Endothelial cell of umbilical vein (primary cell): ENCODE data around the gene SQSTM1. TPM values are rescaled to one million over a fixed set of nuclear protein-coding genes. Genes with fewer than 3 reads are reported as not detected.

Experiments used
- BruUV-seq: library from RNA; stranded (reverse); fragments of 400-500 nt; replicated peaks from 2 replicates; lab custom pipeline; 2021; lab: Mats Ljungman, UMichigan
- CTCF ChIA-PET: fragments of 300-600, 350-600 bp; sonication (Branson Sonifier 250); formaldehyde crosslinking; loops from one replicate; lab custom pipeline; 2021; ENCODE audit warnings: antibody characterized with exemption, inconsistent platforms; lab: Charles Lee
- POLR2A ChIA-PET: fragments of 300-600, 350-600 bp; sonication (Branson Sonifier 250); formaldehyde crosslinking; loops from one replicate; lab custom pipeline; 2021; ENCODE audit warnings: antibody characterized with exemption, inconsistent platforms; lab: Charles Lee
- DNase-seq: peaks from one replicate; pipeline ENCODE4 v3.0.0-alpha.2; 2011; ENCODE audit warnings: low read depth, low spot score
- FAIRE-seq: peaks from 2 replicates; lab custom pipeline; 2011; peaks lifted over from hg19 to GRCh38; lab: Jason Lieb, UNC
- H2AFZ ChIP-seq: 2 replicates; pipeline ENCODE4 v1.6.0; 2012; ENCODE audit warnings: low read depth, low read length, control low read depth, inconsistent platforms
- H3K27ac ChIP-seq: 2 replicates; pipeline ENCODE4 v1.5.1; 2011; ENCODE audit warnings: low read depth, mild to moderate bottlenecking, control low read depth, low read length, moderate library complexity; ENCODE audit not compliant: insufficient read depth
- H3K27me3 ChIP-seq, 2 experiments: 2 replicates each; pipeline versions ENCODE4 v1.6.0 to v1.6.1; 2011; ENCODE audit warnings: low read length in 2 of 2, mixed read lengths in 1 of 2; ENCODE audit not compliant: control insufficient read depth in 2 of 2, insufficient read depth in 2 of 2
- H3K36me3 ChIP-seq, 2 experiments: 2 replicates in 1 of 2; 3 replicates in 1 of 2; pipeline ENCODE4 v1.5.1; 2011; ENCODE audit warnings: low read length in 2 of 2, mild to moderate bottlenecking in 1 of 2, moderate library complexity in 1 of 2; ENCODE audit not compliant: control insufficient read depth in 2 of 2, insufficient read depth in 2 of 2; ENCODE audit errors: extremely low read depth in 1 of 2
- H3K4me1 ChIP-seq: 3 replicates; pipeline ENCODE4 v1.5.1; 2011; ENCODE audit warnings: mild to moderate bottlenecking, low read length; ENCODE audit not compliant: control insufficient read depth, insufficient read depth; ENCODE audit errors: extremely low read depth
- H3K4me2 ChIP-seq: 2 replicates; pipeline ENCODE4 v1.6.1; 2011; ENCODE audit warnings: low read length, control low read depth, mixed read lengths; ENCODE audit not compliant: insufficient read depth
- H3K4me3 ChIP-seq, 3 experiments: fragments of 200-600 bp in 1 of 3; sonication (generic), shearing (Covaris generic) in 1 of 3; replicated peaks in 1 of 3; 2 replicates each; pipeline ENCODE4 v1.5.1; 2011 to 2016; ENCODE audit warnings: control low read depth in 3 of 3, low read length in 3 of 3, mild to moderate bottlenecking in 2 of 3, inconsistent platforms in 1 of 3, low read depth in 1 of 3, moderate library complexity in 1 of 3; ENCODE audit not compliant: insufficient read depth in 1 of 3
- H3K79me2 ChIP-seq: 2 replicates; pipeline ENCODE4 v1.6.0; 2012; ENCODE audit warnings: low read length, inconsistent platforms; ENCODE audit not compliant: control insufficient read depth, insufficient read depth
- H3K9ac ChIP-seq: replicated peaks from 2 replicates; pipeline ENCODE3; 2011; ENCODE audit warnings: low read length, control low read depth; ENCODE audit not compliant: insufficient read depth; ENCODE audit errors: extremely low read depth
- H3K9me1 ChIP-seq: replicated peaks from 3 replicates; pipeline ENCODE4 v1.6.0; 2011; ENCODE audit warnings: mild to moderate bottlenecking, low read length; ENCODE audit not compliant: control insufficient read depth, insufficient read depth; ENCODE audit errors: extremely low read depth
- H3K9me3 ChIP-seq: replicated peaks from 2 replicates; pipeline ENCODE4 v1.5.1; 2012; ENCODE audit warnings: low read length, inconsistent platforms; ENCODE audit not compliant: control insufficient read depth, insufficient read depth
- H4K20me1 ChIP-seq: replicated peaks from 2 replicates; pipeline ENCODE3; 2011; ENCODE audit warnings: mild to moderate bottlenecking, low read length; ENCODE audit not compliant: control insufficient read depth, insufficient read depth; ENCODE audit errors: extremely low read depth
- EZH2 ChIP-seq: IDR thresholded peaks from 2 replicates; pipeline ENCODE4 v1.6.1; 2012; ENCODE audit warnings: borderline replicate concordance, low read depth, mild to moderate bottlenecking, moderate library complexity, low read length, inconsistent platforms; ENCODE audit not compliant: severe bottlenecking
- FOS ChIP-seq: IDR thresholded peaks from 2 replicates; pipeline ENCODE4 v1.6.1; 2011; ENCODE audit warnings: mild to moderate bottlenecking, low read length, moderate library complexity, borderline replicate concordance; ENCODE audit not compliant: insufficient read depth
- GATA2 ChIP-seq: IDR thresholded peaks from 2 replicates; pipeline ENCODE4 v1.7.0; 2011; ENCODE audit warnings: low read depth, mild to moderate bottlenecking, moderate library complexity, mixed read lengths, low read length; ENCODE audit not compliant: insufficient read length, insufficient read depth
- JUN ChIP-seq: IDR thresholded peaks from 2 replicates; pipeline ENCODE4 v1.6.1; 2011; ENCODE audit warnings: borderline replicate concordance, low read depth; ENCODE audit not compliant: insufficient read length, insufficient read depth
- MYC ChIP-seq: IDR thresholded peaks from one replicate; pipeline ENCODE4 v1.6.1; 2011; ENCODE audit warnings: mild to moderate bottlenecking, low read depth, low read length
- POLR2A ChIP-seq: IDR thresholded peaks from 2 replicates; pipeline ENCODE4 v1.6.1; 2012; ENCODE audit warnings: low read depth, mild to moderate bottlenecking, control low read depth, low read length
- POLR2AphosphoS5 ChIP-seq: IDR thresholded peaks from 2 replicates; pipeline ENCODE4 v1.6.1; 2012; ENCODE audit warnings: low read depth, mild to moderate bottlenecking, control low read depth, low read length, moderate library complexity; ENCODE audit not compliant: insufficient read depth
- dilution Hi-C: fragments of 300-500 bp; cut with MboI; formaldehyde crosslinking; loops from one replicate; pipeline ENCODE4 v1.15.0; 2019; ENCODE audit warnings: low sequenced_read_pairs; ENCODE audit not compliant: extremely low pct_ligation_motif_present
- intact Hi-C: fragments of 100-400 bp; cut with micrococcal nuclease; formaldehyde crosslinking; loops from one replicate; pipeline ENCODE4 v1.10.0; 2022
- polyA plus RNA-seq, 4 experiments: library from polyadenylated mRNA; depleted of rRNA in 3 of 4; stranded (reverse) in 3 of 4; unstranded in 1 of 4; fragments of >200 nt; gene quantifications; 2 replicates each; pipeline versions ENCODE4 v1.2.1 to v1.2.3, GENCODE V29; 2011 to 2012; ENCODE audit warnings: missing spikeins in 1 of 4
- total RNA-seq: library from RNA; stranded (reverse); gene quantifications from 2 replicates; pipeline ENCODE4 v1.2.3, GENCODE V29; 2021
- TF ChIP-seq, protein P1 (sequence below): IDR thresholded peaks from 2 replicates; pipeline ENCODE4 v1.6.1; 2011; ENCODE audit not compliant: insufficient read depth, insufficient read length
- TF ChIP-seq, protein P2 (sequence below), 2 donors: IDR thresholded peaks; 1 replicate in 1 of 2; 2 replicates in 1 of 2; pipeline ENCODE4 v1.5.1; 2011; ENCODE audit warnings: low read length in 2 of 2, mild to moderate bottlenecking in 2 of 2, moderate library complexity in 2 of 2, control low read depth in 1 of 2, inconsistent platforms in 1 of 2, low read depth in 1 of 2; ENCODE audit not compliant: insufficient read depth in 1 of 2; ENCODE audit errors: extremely low read depth in 1 of 2

The SQSTM1 gene
- total and polyA plus RNA-seq, 2 donors (not counting 3 experiments of a cell fraction or from before 2014, with no cell fraction given): 302 to 346 TPM

DNA sequence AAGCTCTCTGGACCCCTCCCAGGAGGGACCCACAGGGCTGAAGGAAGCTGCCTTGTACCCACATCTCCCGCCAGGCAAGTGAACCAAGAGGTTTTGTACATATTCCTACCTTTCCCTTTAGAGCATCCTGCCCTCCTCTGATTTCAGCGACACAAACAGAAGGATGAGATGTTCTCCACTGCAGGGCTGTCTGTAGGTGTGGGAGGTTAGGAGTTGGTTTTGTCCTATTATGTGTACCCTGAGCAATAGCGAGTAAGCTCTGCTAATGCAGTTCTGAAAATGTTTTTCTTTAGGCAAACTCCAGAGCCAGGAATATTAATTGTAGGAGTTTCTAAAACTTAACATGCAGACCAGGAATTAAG lies 13.0 kb downstream of the SQSTM1 start:
- BruUV-seq: no TSS peak
- intact Hi-C loops: no loop called here
- FAIRE-seq: no peak
- Histone ChIP-seq H3K9me3 (no peaks in the 10 kb centered on the region), H3K36me3 (peaks cover 15 to 65% of the 10 kb centered on the region in 2 experiments), H4K20me1 (no peaks in the 10 kb centered on the region), H3K9ac (no peak overlapping the region), H3K4me1 (no peaks in the 10 kb centered on the region), H3K27ac (no peak overlapping the region), H3K9me1 (no peaks in the 10 kb centered on the region), H3K27me3 (no peaks in the 10 kb centered on the region), H2AFZ (no peak overlapping the region), H3K4me3 (no peak overlapping the region), H3K79me2 (peaks cover 2% of the 10 kb centered on the region), H3K4me2 (no peak overlapping the region)
- TF ChIP-seq, protein P1, sequence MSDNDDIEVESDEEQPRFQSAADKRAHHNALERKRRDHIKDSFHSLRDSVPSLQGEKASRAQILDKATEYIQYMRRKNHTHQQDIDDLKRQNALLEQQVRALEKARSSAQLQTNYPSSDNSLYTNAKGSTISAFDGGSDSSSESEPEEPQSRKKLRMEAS: no peak
- TF ChIP-seq MYC: no peak
- TF ChIP-seq FOS: no peak
- TF ChIP-seq, protein P2, sequence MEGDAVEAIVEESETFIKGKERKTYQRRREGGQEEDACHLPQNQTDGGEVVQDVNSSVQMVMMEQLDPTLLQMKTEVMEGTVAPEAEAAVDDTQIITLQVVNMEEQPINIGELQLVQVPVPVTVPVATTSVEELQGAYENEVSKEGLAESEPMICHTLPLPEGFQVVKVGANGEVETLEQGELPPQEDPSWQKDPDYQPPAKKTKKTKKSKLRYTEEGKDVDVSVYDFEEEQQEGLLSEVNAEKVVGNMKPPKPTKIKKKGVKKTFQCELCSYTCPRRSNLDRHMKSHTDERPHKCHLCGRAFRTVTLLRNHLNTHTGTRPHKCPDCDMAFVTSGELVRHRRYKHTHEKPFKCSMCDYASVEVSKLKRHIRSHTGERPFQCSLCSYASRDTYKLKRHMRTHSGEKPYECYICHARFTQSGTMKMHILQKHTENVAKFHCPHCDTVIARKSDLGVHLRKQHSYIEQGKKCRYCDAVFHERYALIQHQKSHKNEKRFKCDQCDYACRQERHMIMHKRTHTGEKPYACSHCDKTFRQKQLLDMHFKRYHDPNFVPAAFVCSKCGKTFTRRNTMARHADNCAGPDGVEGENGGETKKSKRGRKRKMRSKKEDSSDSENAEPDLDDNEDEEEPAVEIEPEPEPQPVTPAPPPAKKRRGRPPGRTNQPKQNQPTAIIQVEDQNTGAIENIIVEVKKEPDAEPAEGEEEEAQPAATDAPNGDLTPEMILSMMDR (IDR thresholded peaks at IDR 0.05; ENCODE audit: extremely low read depth in 1 of 2, insufficient read depth in 1 of 2, low read depth in 1 of 2, low read length in 2 of 2): no peak
- TF ChIP-seq POLR2A: no peak
- TF ChIP-seq JUN: no peak
- no peak for TF ChIP-seq GATA2
- TF ChIP-seq EZH2: no peak
- no peak for TF ChIP-seq POLR2AphosphoS5
- CTCF ChIA-PET: interaction anchor here (1.5 kb wide), 1 partner anchor 32 kb away, joined by 3 read pairs; no protein-coding TSS in a partner anchor
- POLR2A ChIA-PET: no interaction called here
- no peak for DNase-seq
- dilution Hi-C loops: no loop called here
